GM18858 (cell line): ENCODE results near the gene PACSIN2.

ENCODE experiments used
- ATAC-seq: cut with Tn5 transposase; IDR thresholded peaks from one replicate; pipeline ENCODE4 v1.9.1; 2021; ENCODE audit not compliant: unreplicated experiment

The PACSIN2 gene

DNA sequence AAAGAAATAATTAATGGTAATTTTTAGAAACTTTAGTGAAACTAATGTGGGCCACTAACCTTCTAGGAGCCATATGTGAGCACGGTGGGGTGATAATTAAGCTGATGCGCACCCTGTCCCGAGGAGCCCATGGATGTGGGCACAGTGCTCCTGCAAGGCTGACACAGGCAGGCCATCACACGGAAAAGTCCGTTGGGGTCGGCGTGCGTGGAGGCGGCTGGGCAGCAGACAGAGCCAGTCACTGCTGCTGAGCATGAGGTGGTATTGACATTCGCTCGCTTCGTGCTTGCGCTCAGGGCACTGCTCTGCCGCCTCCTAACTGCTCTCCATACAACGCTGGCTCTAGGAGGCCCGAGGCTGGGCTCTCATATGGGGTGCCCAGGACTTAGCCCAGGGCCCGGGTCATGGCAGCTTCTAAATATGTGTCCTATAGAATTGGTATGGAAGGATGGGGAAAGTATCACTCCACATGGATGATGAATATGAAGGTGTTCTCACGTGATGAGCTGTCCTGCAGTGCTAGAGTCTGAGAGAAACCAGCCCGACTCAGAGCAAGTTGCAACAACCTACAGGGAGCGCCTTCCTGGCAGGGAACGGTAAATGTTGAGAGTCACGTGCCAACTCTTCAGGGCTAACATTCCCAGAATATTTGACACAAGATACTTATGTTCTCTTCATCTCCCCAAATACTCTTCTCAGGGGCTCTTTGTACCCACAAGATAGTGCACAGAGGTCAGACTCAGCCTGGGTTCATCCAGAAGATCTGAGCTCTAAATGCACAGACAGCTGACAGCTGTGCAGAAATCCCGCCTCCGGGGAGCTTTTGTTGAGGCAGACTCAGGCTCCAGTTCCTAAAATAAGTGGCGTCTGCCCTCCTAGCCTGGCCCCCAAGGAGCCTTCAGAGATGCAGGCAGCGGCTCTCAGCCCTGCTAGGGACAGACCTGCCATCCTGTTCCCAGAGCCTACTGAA lies 107.3 kb downstream of the PACSIN2 start:
- ATAC-seq, result no peak

DNA sequence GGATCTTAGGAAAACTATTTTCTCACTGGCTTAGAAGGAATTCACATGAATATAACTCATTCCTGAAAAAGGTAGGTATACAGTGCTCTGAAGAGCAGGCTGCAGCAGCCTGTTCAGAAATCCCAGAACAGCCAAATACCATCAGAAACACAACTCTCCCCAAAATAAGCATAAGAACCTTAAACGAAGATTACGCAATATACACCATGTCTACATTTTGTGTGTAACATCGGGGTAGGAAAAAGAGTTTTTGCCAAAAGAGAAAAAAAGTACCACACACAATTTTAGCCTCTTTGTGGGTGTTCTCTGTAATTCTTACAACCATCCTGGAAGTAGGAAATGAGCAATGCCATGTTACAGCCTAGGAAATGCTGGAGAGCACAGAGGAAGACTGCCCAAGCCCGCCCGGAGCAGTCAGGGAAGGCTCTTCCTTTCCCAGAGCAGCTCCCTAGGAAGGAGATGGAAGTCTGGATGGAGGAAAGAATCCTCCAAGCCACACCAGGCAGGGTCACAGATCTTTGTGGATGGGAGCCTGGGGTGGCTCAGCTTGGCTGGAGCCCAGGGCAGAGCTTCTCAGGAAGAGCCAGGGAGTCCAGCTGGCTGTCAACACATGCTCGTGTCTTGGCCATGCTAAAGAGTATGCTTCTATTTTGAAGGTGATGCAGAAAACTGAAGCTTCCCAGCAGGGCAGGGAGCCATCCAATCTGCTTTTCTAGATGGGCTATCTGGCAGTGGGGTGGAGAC lies 108.2 kb downstream of the PACSIN2 start:
- ATAC-seq, result no peak

DNA sequence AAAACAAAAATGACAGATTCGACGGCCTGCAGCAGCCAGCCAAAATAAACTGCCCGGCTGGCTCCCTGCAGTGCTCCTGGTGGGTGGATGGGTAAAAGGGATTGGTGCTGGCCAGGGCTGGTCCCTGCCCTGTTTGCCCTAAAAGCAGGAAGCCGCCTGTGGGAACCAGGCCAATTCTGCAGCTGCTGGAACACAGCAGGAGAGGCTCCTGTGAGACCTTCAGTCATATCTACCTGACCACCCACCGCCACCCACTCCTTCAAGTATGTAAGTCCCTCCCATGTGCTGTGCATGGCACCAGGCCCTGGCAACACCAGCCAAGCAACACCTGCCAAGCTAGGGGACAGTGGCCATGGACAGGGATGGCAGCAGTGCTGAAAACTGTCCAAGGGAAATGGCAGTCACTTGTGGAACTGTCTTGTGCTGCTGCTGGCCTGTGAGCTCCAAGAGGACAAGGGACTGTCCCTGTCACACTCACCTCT lies 109.2 kb downstream of the PACSIN2 start:
- ATAC-seq, result no peak

DNA sequence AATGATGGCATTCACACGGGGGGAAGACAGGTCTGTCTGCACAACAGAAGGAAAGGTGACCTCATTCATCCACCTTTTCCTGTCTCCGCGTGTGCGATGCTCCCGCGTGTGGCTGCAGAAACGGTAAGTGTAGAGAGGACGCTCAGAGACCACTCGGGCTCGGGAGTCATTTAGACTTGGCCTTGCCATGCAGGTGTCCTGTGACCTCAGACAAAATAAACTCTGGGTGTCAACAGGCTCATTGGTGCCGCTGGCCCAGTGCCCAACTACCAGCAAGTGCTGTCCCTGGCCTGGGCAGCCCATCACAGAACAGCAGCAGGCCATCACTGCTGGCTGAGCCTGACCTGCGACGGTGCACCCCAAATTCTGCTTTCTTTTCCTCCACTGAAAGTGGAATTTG lies 109.7 kb downstream of the PACSIN2 start:
- no peak for ATAC-seq

DNA sequence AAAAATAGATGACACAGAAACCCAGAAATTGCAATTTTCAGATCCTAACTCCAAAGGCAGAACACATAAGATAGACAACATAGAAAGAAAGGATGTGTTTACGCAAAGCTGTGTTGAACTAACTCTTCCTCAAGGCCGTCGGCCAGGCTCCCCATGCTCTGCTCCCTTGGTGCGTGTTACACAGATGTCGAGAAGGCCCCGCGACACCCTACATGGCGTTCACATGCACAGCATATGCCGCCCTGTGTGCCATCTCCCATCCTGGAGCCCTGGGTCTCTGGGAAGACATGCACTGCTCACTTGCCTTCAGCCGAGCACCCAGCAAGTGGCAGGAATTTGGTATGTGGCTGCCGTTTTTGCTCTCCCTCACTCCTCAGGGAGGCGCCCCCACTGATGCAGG lies 110.9 kb downstream of the PACSIN2 start:
- no peak for ATAC-seq

DNA sequence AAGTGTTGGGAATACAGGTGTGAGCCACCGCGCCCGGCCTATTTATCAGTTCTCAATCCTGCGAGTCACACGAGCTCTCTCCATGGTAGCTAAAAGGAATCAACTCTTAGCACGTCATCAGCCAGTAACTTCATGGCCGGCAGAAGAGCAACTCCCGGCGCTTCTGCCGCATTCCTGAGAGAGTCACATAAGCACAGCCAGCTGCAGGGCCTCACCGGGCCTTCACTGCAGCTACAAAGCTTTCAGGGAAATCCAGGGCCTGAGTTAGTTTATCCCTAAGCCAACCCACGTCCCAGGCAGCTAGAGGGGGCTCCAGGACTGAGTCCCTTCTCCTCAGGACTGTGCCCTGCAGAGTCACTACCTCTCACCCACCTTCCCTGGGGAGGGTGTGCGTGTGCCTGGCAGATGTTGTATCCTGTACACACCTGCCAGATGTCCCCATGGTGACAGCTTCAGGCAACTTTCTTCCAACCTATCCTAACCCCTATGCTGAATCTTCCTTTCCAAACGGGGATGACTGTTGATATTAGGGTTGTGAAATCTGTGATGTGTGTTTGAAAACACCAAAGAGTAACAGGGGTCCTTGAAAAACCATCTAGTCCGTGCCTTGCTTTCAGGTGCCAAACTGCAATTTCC lies 112.0 kb downstream of the PACSIN2 start:
- ATAC-seq, result no peak

DNA sequence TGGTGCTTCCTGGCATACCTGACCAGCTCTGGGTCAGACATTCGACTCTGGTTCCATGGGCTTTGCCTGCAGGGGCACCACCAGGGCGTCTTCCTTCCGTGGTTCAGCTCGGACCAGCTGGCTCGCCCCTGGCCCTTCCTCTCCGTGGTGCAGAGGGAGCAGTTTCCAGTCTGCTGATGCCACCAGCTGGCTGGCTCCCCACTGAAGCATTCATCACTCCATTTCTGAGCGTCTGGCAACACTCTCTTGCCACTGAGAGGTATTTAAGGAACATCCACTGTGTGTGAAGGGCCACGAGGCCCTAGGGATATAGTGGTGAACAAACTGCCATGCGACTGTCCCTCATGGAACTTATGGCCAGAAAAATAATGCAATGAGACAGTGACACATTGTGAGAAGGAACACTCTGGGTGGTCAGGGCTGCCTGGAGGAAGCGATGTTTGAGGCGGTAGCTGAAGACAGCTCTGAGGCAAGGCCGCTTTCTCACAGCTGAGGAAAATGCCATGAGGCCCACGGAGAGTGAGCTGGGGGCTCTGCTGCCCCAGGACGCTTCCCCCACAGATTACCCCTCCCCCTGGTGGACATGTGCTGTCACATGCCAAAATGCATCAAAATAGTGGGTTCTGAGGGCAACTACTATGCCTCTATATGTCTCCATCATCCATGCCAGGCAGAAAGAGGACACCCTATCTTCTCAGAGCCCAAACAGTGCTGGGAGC lies 113.0 kb downstream of the PACSIN2 start:
- ATAC-seq, result no peak

DNA sequence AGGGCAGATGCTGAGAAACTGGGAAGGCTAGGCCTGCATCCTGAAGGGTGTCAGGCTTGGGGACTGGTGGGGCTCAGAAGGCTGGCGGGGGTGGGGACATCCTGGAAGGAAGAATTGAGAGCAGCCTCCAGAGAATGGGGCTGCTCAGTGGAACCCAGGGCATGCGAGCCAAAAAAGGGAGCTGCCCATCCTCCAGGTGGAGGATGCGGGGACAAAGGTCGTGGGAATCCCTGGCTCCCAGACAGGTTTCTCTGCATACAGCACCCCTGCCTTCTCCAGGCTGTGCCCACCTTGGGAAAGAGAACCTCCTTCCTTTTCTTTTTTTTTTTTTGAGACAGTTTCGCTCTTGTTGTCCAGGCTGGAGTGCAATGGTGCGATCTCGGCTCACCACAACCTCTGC lies 117.0 kb downstream of the PACSIN2 start:
- no peak for ATAC-seq

DNA sequence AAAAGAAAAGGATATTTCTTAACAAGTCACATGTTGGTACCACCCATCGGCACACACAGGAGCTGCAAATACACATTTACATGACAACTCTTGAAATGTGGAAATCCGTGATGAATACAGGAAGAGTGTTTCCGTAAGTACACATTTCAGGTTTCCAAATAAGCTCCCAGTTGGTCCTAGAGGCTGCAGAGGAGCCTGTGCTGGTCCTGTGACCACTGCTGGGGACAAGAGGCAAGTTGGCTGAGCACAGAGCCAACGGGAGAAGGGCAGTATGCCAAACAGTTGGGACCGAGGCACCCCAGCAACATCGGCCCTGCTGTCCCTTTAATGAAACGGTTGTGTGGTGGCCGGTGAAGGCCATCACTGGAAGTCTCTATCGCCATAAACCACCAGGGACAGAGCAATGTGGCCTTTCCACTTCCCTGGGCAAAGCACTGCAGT lies 119.4 kb downstream of the PACSIN2 start:
- no peak for ATAC-seq

DNA sequence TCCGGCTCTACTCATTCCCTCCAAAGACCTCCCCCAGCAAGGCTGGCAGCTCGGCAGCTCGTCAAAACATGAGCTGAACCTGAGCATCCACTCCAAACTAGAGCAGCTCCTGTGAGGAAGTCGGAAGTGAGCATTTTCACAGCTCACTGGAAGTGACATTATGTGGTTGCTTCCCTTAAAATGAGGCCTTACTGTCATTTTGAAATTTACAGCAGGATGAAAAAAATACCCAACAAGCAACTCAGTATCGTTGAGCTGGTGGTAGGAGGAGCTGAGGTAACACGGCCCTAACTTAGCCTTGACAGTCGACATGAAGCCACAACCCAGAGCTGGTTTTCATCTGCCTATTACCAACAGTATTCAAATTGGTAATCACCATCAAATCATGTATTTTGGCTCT lies 119.9 kb downstream of the PACSIN2 start:
- ATAC-seq, result no peak

DNA sequence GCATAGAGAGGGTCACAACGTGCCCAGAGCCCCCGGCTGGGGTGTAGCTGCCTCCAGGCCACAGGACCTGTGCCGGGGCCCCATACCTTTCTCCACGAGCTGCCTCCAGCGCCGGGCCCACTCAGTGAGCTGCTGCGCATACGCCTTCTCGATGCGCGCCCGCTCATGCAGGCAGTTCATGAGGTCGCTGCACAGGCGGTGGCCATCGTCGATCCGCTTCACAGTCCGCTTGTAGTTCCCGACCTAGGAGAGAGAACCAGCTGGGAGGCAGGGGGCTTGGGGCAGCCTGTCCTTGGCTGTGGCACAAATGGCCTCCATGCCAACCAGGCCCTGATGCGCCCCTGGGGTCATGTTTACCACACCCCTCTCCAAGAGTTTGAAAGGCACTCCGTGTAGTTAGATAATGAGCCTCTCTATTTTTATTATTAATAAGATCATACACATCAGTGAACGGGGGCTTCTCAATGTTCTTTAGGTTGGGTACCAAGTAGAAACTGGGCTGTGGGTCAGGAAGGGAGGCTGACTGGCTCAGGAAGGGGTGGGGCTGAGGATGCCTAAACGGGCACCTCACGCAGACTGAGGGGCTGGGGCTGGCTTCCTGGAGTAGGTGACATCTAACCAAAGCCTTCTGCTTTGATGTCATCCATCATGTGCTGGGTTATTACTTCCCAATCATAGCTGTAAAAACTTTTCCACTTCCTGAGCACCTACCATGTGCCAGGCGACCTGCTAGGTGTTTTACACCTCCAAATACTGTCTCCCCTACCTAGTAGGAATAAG lies 121.4 kb downstream of the PACSIN2 start:
- ATAC-seq, result no peak

DNA sequence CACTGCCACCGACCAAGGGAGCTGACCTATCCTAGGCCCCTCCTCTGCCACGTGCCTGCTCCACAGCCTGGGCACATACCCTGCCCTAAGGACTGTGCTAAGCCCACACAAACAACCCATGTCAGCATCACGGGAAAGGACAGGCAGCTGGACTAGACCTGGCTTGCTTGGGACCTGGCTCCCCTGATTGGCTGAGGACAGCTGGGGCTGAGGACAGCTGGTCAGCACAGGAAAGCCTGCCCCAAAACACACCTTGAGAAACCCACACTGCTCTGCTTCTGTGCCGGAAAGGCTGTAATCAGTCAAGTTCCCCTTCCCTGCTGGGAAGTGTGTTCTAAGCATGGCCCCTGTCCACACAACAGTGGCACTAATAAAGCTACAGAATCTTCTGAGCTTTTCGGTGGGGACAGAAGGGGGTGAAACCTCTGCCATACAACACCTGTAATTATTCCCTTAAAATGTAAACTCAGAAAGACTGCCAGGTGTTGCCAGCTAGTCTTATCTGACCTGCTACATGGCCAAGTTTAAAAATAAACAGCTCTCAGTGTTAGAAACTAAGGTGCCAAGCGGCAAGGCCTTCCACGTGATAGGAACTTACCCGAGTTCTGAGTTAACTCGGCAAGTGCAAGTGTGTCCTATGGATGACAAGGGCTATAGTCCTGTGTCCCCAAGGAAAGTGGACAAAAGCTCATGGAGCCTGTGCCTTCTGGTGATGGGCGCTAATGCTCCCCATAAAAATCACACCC lies 122.2 kb downstream of the PACSIN2 start:
- no peak for ATAC-seq

DNA sequence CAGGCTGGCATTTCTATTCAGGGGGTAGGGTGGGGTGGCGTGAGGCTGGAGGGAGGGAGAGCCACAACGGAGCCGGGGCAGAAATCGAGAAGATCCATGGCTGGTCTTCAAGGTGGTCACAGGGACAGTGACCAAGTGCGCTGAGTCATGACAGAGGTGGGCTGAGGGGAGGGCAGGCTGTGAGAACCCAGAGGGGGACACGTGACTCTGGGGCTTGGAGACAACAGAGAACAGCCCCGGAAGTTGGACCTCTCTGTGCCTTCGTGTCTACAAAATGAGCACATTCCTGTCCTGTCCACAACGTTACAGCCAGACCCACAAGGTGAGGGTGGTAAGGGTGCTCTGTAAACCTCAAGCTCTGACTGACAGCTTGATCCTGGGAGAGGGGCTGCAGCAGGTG lies 122.8 kb downstream of the PACSIN2 start:
- ATAC-seq, result no peak

DNA sequence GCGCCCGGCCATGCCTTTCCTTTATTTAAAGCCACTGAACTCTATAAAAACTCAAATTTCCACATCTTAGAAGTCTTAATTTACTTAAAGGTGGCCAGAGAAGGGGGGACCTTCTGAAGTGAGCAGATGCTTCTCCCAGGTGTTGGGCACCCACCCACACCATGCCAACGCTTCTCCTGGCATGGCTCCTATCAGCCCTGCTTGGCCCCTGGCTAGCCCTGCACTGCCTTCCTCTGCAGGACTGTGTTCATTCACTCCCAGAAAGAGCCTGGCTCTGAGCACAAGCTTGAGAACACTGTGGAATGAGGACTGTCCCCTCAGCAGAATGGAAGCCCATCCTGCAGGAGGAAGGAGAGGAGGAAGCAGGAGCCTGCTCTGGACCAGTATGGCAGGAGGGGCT lies 123.3 kb downstream of the PACSIN2 start:
- no peak for ATAC-seq

DNA sequence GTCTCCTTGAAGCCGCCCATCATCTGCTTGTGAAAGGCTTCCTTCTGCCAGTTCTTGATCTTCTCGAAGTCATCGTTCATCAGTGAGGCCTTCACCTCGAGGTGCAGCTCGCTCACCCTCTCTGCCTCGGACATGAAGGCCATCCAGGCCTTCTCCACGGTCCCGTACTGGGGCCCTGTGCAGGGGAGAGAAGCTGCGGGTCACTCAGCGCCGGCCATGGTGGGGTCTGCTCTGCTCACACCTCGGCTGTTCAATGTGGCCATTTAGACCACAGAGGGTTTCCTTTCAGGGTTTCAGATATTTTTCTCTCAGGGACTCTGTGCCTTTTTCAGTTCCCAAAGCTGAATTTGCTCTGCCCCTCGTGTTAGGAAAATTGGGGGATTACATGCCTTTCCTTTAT lies 123.9 kb downstream of the PACSIN2 start:
- no peak for ATAC-seq

DNA sequence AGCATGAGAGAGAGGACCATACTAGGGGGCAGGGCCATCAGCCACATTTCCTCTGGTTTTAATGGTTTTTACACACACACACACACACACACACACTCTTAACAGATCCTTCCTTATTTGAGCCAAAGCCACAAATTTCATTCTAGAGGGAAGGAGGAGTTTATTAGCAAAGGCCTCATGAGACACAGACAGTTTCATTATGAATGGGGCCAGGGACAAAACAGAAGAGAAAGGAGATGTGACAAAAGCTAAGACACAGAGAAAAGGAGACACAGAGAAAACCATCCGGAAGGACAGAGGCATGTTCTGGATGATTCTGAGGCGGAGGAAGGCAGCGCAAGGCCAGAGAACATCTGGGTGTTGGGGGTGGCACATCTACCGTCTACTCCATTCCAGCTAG lies 125.6 kb downstream of the PACSIN2 start:
- peak; percentile 62 for ATAC-seq

DNA sequence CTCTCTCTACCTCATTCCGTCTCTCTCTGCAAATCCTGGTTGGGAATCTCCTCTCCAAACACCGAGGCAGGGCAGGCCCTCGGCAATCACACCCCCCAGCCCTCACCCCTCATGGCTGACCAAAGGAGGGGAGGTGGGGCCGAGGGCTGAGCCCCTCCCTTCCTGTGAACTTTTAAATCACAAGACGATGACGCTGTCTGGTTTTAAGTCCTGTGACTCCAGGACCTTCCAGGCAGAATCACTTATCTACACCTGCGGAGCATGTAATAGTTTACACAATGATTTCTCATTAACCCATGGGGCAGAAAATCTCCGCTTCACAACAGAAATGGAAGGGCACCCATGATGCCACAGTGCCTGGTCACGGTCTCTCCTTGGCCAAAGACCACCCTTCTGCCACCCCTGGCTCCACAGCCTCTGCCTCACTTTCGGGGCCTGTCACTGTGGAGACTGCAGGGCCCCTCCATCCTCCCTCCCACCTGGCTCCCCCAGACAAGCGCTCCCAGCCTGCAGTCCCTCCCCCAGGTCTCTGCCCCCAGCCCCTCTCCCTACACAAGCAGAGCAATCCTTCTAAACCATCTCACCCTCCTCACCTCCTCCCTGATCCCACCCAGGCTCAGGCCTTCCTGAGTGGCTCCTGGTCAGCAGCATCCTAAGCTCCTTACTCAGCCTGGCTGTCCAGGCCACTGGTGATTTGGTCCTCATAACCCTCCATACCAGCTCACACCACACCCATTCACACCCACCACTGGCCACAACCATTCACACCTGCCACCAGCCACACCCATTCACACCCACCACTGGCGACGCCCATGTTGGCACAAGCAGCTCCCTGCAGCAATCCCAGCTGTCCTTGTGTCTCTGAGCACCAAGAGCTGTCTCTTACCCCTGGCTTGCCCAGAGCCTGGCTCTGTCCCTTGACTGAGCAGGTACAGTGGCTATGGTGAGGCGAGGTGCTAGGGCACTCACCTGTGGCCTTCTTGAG lies 127.1 kb downstream of the PACSIN2 start:
- ATAC-seq, result no peak

DNA sequence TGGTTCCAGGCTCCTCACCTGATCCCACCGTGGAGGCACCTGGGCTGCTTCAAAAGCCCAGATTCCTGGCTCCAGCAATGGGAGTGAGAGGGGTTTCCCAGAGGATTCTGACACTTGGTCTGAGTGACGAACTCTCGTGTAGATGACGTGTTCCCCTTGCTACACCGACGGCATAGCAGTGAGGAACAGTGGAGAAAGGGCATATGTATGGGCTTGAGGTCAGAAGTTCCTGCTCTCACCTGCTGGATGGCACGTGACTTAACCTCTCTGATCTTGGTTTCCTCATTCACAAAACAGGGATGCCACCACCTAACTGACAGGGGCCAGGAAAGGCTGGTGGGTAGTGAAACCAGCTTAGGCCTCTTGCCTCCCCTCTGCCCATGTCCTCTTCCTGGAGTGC lies 127.8 kb downstream of the PACSIN2 start:
- no peak for ATAC-seq
